Esophagus squamous epithelium (tissue), 5 donors: Measurements from ENCODE around the gene SPG11. TPM values are rescaled to one million over a fixed set of nuclear protein-coding genes. Genes with fewer than 3 reads are reported as not detected.
"Not testable (repeated sequence)": the region's sequence is repeated elsewhere in the genome, so short reads cannot be mapped to it uniquely, and the experiment has no call there.

ENCODE experiments used
- DNase-seq: peaks from one replicate; lab custom pipeline; 2025; lab: John Stamatoyannopoulos, UW
- H3K27ac ChIP-seq, 4 donors: fragments of 200-600 bp; sonication (generic); one replicate each; pipeline ENCODE4 v1.5.1; 2016 to 2019; ENCODE audit warnings: mild to moderate bottlenecking in 1 of 4
- H3K27me3 ChIP-seq, 4 donors: fragments of 200-600 bp; sonication (generic); 1 replicate in 3 of 4; 2 replicates in 1 of 4; pipeline versions ENCODE4 v1.5.1 to v1.6.0; 2017 to 2021; ENCODE audit warnings: antibody characterized with exemption in 1 of 4
- H3K36me3 ChIP-seq, 3 donors: fragments of 200-600 bp; sonication (generic); one replicate each; pipeline ENCODE4 v1.5.1; 2016 to 2019
- H3K4me1 ChIP-seq, 3 donors: fragments of 200-600 bp; sonication (generic); one replicate each; pipeline ENCODE4 v1.5.1; 2017 to 2019
- H3K4me3 ChIP-seq, 4 donors: fragments of 200-600 bp; sonication (generic); 1 replicate in 3 of 4; 2 replicates in 1 of 4; pipeline ENCODE4 v1.5.1; 2016 to 2019; ENCODE audit warnings: mild to moderate bottlenecking in 2 of 4, moderate library complexity in 1 of 4
- H3K9me3 ChIP-seq, 3 donors: fragments of 200-600 bp; sonication (generic); one replicate each; pipeline ENCODE4 v1.5.1; 2016 to 2019
- POLR2A ChIP-seq, 4 donors: fragments of 450-650 bp; IDR thresholded peaks; one replicate each; pipeline ENCODE4 v1.6.1; 2017; ENCODE audit warnings: antibody characterized with exemption in 4 of 4, mild to moderate bottlenecking in 4 of 4, moderate library complexity in 3 of 4
- WGBS, 2 donors: methylation state at CpG; one replicate each; pipeline ENCODE4 v1.1.5; 2018; 5-methylcytosine and 5-hydroxymethylcytosine counted together
- intact Hi-C: fragments of 100-400 bp; cut with DNase I; formaldehyde crosslinking; loops from one replicate; pipeline ENCODE4 v1.15.0; 2022
- total RNA-seq, 4 donors: library from RNA; depleted of rRNA; stranded (reverse); fragments of >200 nt; gene quantifications; one replicate each; pipeline ENCODE4 v1.1.0, GENCODE V29; 2016
- TF ChIP-seq, protein P1 (sequence below), 6 experiments: fragments of 450-650 bp in 4 of 6; fragments of 200-600 bp in 2 of 6; sonication (generic) in 2 of 6; IDR thresholded peaks; one replicate each; pipeline ENCODE4 v1.5.1; 2016 to 2019; ENCODE audit warnings: antibody characterized with exemption in 6 of 6, mild to moderate bottlenecking in 4 of 6, moderate library complexity in 4 of 6
- donor health status: DM: yes; HTN: yes; CAD: no.

The SPG11 gene
- total RNA-seq, 4 donors from 2014 or later: 43.9 to 84.3 (median 50.0) TPM

DNA sequence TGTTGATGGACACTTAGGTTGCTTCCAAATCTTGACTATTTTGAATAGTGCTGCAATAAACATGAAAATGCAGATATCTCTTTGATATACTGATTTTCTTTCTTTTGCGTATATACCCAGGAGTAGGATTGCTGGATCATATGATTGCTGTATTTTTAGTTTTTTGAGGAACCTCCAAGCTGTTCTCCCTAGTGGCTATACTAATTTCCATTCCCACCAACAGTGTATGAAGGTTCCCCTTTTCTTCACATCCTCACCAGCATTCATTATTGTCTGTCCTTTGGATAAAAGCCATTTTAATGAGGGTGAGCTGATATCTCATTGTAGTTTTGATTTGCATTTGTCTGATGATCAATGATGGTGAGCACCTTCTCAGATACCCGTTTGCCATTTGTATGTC is 35.2 kb upstream of the SPG11 start:
- no peak overlapping the region for H3K4me3 ChIP-seq
- WGBS, 2 donors: 83 to 89% methylated on average over 2 of the region's 2 CpGs
- TF ChIP-seq, protein P1, sequence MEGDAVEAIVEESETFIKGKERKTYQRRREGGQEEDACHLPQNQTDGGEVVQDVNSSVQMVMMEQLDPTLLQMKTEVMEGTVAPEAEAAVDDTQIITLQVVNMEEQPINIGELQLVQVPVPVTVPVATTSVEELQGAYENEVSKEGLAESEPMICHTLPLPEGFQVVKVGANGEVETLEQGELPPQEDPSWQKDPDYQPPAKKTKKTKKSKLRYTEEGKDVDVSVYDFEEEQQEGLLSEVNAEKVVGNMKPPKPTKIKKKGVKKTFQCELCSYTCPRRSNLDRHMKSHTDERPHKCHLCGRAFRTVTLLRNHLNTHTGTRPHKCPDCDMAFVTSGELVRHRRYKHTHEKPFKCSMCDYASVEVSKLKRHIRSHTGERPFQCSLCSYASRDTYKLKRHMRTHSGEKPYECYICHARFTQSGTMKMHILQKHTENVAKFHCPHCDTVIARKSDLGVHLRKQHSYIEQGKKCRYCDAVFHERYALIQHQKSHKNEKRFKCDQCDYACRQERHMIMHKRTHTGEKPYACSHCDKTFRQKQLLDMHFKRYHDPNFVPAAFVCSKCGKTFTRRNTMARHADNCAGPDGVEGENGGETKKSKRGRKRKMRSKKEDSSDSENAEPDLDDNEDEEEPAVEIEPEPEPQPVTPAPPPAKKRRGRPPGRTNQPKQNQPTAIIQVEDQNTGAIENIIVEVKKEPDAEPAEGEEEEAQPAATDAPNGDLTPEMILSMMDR (IDR thresholded peaks at IDR 0.05): no peak
- TF ChIP-seq POLR2A (IDR thresholded peaks at IDR 0.05): no peak
- peaks cover 0 to 5% (median 0%) of the 10 kb centered on the region in 4 donors for H3K27me3 ChIP-seq
- no peak overlapping the region for H3K27ac ChIP-seq
- H3K4me1 ChIP-seq: no peaks in the 10 kb centered on the region
- peaks cover 0 to 6% (median 0%) of the 10 kb centered on the region in 3 donors for H3K9me3 ChIP-seq
- no peaks in the 10 kb centered on the region for H3K36me3 ChIP-seq
- DNase-seq: no peak
- intact Hi-C loops: no loop called here

DNA sequence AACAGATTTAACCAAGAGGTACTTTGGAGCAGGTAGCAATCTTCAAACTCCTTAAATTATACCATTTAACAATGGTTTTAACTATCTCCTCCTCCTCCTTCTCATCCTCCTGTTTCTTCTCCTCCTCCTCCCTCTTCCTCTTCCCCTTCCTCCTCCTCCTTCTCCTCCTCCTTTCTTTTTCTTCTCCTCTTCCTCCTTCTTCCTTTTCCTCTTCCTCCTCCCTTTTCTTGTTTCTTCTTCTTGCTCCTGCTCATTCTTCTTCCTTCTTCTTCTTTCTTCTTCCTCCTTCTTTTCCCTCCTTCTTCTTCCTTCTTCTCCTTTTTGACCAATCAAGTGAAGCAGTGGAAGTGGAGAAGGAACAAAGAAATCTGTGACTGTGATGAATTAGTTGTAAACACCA is 33.6 kb upstream of the SPG11 start:
- intact Hi-C loops: no loop called here
- Histone ChIP-seq H3K27ac (no peak overlapping the region), H3K36me3 (no peaks in the 10 kb centered on the region), H3K4me3 (no peak overlapping the region), H3K27me3 (peaks cover 0 to 5% (median 0%) of the 10 kb centered on the region in 4 donors), H3K4me1 (no peaks in the 10 kb centered on the region), H3K9me3 (no peaks in the 10 kb centered on the region)
- DNase-seq: no peak
- no peak for TF ChIP-seq POLR2A (IDR thresholded peaks at IDR 0.05)
- TF ChIP-seq, protein P1 (IDR thresholded peaks at IDR 0.05): no peak

DNA sequence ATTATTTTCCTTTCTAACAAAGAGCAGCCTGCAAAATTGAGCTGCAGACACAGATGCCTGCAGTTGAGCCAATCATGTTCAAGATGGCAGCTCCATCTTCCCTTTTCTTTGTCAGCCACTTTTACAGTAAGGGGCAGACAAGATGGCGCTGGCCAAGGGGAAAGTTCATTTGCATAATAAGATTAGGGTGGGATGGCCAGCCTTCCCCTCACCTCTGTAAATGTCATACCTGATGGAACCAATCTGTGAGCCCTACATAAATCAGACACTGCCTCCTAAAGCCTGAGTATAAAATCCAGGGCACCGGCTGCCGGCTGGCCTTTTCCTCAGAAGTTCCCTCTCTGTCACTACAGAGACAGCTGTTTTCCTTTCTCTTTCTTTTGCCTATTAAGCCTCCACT is 31.8 kb upstream of the SPG11 start:
- TF ChIP-seq, protein P1 (IDR thresholded peaks at IDR 0.05): no peak
- H3K27ac ChIP-seq: no peak overlapping the region

DNA sequence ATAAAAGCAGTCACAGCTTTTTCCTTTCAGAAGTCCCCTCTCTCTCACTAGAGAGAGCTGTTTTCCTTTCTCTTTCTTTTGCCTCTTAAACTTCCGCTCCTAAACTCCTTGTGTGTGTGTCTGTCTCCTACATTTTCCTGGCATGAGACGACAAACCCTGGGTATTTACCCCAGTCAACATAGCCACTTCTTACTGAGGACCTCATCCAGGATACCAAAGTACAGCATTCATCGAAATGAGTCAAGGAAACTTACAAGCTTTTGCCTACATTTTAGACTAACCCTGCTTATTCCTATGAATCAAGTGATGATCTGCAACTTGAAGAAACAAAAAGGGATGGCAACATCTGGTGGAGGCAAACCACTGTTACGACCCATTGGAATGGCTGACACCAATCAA is 31.0 kb upstream of the SPG11 start:
- Histone ChIP-seq H3K4me1 (no peaks in the 10 kb centered on the region), H3K36me3 (no peaks in the 10 kb centered on the region), H3K27me3 (peaks cover 0 to 3% (median 0%) of the 10 kb centered on the region in 4 donors), H3K9me3 (no peaks in the 10 kb centered on the region), H3K27ac (no peak overlapping the region), H3K4me3 (no peak overlapping the region)
- intact Hi-C loops: no loop called here
- TF ChIP-seq, protein P1 (IDR thresholded peaks at IDR 0.05): no peak
- no peak for TF ChIP-seq POLR2A (IDR thresholded peaks at IDR 0.05)
- DNase-seq: no peak
- 84 to 94% methylated on average over 4 of the region's 4 CpGs for WGBS, 2 donors

More for the DNA sequence above, 31.8 kb upstream of the SPG11 start:
- Histone ChIP-seq H3K4me3 (no peak overlapping the region), H3K4me1 (no peaks in the 10 kb centered on the region), H3K36me3 (no peaks in the 10 kb centered on the region), H3K9me3 (no peaks in the 10 kb centered on the region), H3K27me3 (peaks cover 0 to 5% (median 0%) of the 10 kb centered on the region in 4 donors)
- intact Hi-C loops: no loop called here
- 64 to 69% methylated on average over 3 of the region's 3 CpGs for WGBS, 2 donors
- no peak for DNase-seq

DNA sequence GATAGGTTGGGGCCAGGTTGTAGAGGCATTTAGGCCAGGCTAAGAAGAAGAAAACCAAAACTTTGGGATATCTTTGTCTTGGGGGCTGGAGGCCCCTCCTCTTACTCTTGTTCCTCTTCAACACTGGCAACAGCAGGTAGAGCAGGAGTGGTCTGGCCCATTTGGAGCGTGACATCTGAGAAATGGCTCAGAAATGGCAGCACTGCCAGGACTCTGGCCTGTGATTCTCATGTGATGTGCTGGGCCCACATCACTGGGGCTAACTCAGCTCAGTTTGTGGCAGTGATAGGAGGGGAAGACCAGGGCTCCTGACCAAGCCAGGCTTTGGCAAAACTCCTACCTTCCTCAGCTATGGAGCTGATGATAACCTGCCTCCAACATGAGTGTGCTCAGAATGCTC is 29.2 kb upstream of the SPG11 start:
- DNase-seq: no peak
- 88% methylated on average over 1 of the region's 1 CpG; no CpG with 5 or more reads in 1 of the 2 donors for WGBS, 2 donors
- no peaks in the 10 kb centered on the region for H3K36me3 ChIP-seq
- no peaks in the 10 kb centered on the region for H3K27me3 ChIP-seq
- H3K4me1 ChIP-seq: no peaks in the 10 kb centered on the region
- H3K4me3 ChIP-seq: no peak overlapping the region
- H3K9me3 ChIP-seq: no peaks in the 10 kb centered on the region
- intact Hi-C loops: no loop called here
- TF ChIP-seq POLR2A (IDR thresholded peaks at IDR 0.05): no peak
- TF ChIP-seq, protein P1 (IDR thresholded peaks at IDR 0.05): no peak
- no peak overlapping the region for H3K27ac ChIP-seq

DNA sequence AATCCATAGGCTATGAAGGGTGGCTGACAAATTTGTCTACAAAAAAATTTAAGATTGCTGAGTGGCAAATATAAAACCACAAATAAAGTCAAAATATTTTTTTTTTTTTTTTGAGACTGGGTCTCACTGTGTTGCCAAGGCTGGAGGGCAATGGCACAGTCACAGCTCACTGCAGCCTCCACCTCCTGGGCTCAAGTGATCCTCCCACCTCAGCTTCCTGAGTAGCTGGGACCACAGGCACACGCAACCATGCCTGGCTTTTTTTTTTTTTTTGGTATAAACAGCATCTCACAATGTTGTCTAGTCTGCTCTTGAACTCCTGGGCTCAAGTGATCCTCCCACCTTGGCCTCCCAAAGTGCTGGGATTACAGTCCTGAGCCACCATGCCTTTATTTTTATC is 26.8 kb upstream of the SPG11 start:
- H3K4me3 ChIP-seq, H3K36me3 ChIP-seq, intact Hi-C loops, H3K4me1 ChIP-seq, H3K27ac ChIP-seq, H3K27me3 ChIP-seq, H3K9me3 ChIP-seq, DNase-seq: not testable (repeated sequence)
- 31 to 33% methylated on average over 1 of the region's 1 CpG for WGBS, 2 donors

DNA sequence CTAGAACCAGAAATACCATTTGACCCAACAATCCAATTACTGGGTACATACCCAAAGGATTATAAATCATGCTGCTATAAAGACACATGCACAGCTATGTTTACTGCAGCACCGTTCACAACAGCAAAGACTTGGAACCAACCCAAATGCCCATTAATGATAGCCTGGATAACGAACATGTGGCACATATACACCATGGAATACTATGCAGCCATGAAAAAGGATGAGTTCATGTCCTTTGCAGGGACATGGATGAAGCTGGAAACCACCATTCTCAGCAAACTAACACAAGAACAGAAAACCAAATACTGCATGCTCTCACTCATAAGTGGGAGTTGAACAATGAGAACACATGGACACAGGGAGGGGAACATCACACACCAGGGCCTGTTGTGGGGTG is 25.9 kb upstream of the SPG11 start:
- intact Hi-C loops, H3K9me3 ChIP-seq, H3K4me3 ChIP-seq, H3K27ac ChIP-seq, H3K36me3 ChIP-seq, H3K27me3 ChIP-seq, DNase-seq, H3K4me1 ChIP-seq: not testable (repeated sequence)
- WGBS, 2 donors: 83 to 84% methylated on average over 2 of the region's 2 CpGs
